AG04449 (cell line): ENCODE data around the gene C11orf97.

Experiments
- CTCF ChIA-PET: fragments of 350-600 bp; formaldehyde crosslinking; extraction: SDS; loops from one replicate; lab custom pipeline; 2021; ENCODE audit warnings: antibody characterized with exemption; lab: Yijun Ruan, JAX
- POLR2A ChIA-PET: fragments of 400-600, 350-600 bp; formaldehyde crosslinking; extraction: SDS; loops from one replicate; lab custom pipeline; 2020; ENCODE audit warnings: antibody characterized with exemption, inconsistent platforms; lab: Yijun Ruan, JAX
- DNase-seq: peaks from one replicate; pipeline ENCODE4 v3.0.0-alpha.2; 2010; ENCODE audit warnings: low read depth, low spot score
- H3K4me3 ChIP-seq: 2 replicates; pipeline ENCODE4 v1.5.1; 2011; ENCODE audit warnings: low read depth, mild to moderate bottlenecking, control low read depth, low read length
- CTCF ChIP-seq: IDR thresholded peaks from one replicate; pipeline ENCODE4 v1.5.1; 2011; ENCODE audit warnings: mild to moderate bottlenecking, moderate library complexity, low read length, control low read depth, inconsistent platforms; ENCODE audit not compliant: insufficient read depth; ENCODE audit errors: missing control alignments

The C11orf97 gene

GRCh38 chr11:94486068-94486467, 26.2 kb upstream of the C11orf97 start:
- ChIA-PET POLR2A (no interaction called here), CTCF (interaction anchor here (0.5 to 1.3 kb wide), 2 partner anchors 120 to 591 kb away, joined by 3 read pairs; no protein-coding TSS in a partner anchor)
- TF ChIP-seq CTCF = no peak
- H3K4me3 ChIP-seq = no peak overlapping the region
- no peak for DNase-seq

- peak; percentile 81 for DNase-seq
- CTCF ChIA-PET = interaction anchor here (1.0 to 2.4 kb wide), 5 partner anchors 10 to 598 kb away, joined by 3 to 12 read pairs (median 4); no protein-coding TSS in a partner anchor
- TF ChIP-seq CTCF = no peak
- peak within 1 kb of the TSS; percentile 88 for H3K4me3 ChIP-seq
- POLR2A ChIA-PET = no interaction called here
These were observed 18.8 kb upstream of the C11orf97 start, which contains the start of the genes ANKRD49 and MRE11 for GRCh38 chr11:94493281-94494125. Gene ANKRD49, plus strand, starts transcription at chr11:94493984. Its CDS starts 2,710 bp downstream, at chr11:94496694. Gene MRE11, minus strand, starts transcription at chr11:94493844. Its CDS starts 1,043 bp downstream, at chr11:94492801.

- CTCF ChIA-PET = interaction anchor here (1.0 to 2.4 kb wide), 4 partner anchors 9 to 599 kb away, joined by 3 to 12 read pairs (median 4); no protein-coding TSS in a partner anchor
These were observed 18.1 kb upstream of the C11orf97 start for GRCh38 chr11:94494126-94494680.

GRCh38 chr11:94500181-94500580, 12.1 kb upstream of the C11orf97 start:
- TF ChIP-seq CTCF = no peak
- no peak for DNase-seq
- ChIA-PET CTCF (interaction anchor here (0.6 to 8.7 kb wide), 4 partner anchors 12 to 605 kb away, joined by 3 to 147 read pairs (median 8); no protein-coding TSS in a partner anchor), POLR2A (no interaction called here)
- H3K4me3 ChIP-seq = no peak overlapping the region

More at GRCh38 chr11:94494126-94494680, 18.1 kb upstream of the C11orf97 start:
- no peak for DNase-seq
- TF ChIP-seq CTCF = no peak
- peak overlapping the region; percentile 88 for H3K4me3 ChIP-seq
- POLR2A ChIA-PET = no interaction called here

- ChIA-PET POLR2A (no interaction called here), CTCF (interaction anchor here (1.3 to 8.7 kb wide), 8 partner anchors 13 to 606 kb away, joined by 3 to 147 read pairs (median 10); partner anchors contain the start of gene PANX1)
- no peak overlapping the region for H3K4me3 ChIP-seq
- no peak for TF ChIP-seq CTCF
- DNase-seq = no peak
These were observed 10.7 kb upstream of the C11orf97 start for GRCh38 chr11:94501522-94501921.
